HL-60 (cell line): Measurements from ENCODE around the gene DYNLT4.
A peak's percentile ranks its signal among the peaks of the same experiment; 100 is the strongest.

Experiments used
- CTCF ChIP-seq: IDR thresholded peaks from one replicate; pipeline ENCODE4 v1.5.1; 2011; ENCODE audit warnings: low read length, control low read depth, inconsistent platforms; ENCODE audit not compliant: insufficient read depth
- GABPA ChIP-seq: IDR thresholded peaks from 2 replicates; pipeline ENCODE4 v1.6.1; 2012; ENCODE audit warnings: low read depth
- POLR2AphosphoS5 ChIP-seq: IDR thresholded peaks from 2 replicates; pipeline ENCODE4 v1.6.1; 2012; ENCODE audit warnings: low read depth
- REST ChIP-seq: IDR thresholded peaks from 2 replicates; pipeline ENCODE4 v1.6.1; 2012; ENCODE audit warnings: low read depth; ENCODE audit not compliant: insufficient replicate concordance
- SPI1 ChIP-seq: IDR thresholded peaks from 2 replicates; pipeline ENCODE4 v1.6.1; 2012; ENCODE audit warnings: low read depth, mild to moderate bottlenecking, borderline replicate concordance

- peak; percentile 76 for TF ChIP-seq POLR2AphosphoS5
- no peak for TF ChIP-seq CTCF
- peak; percentile 49 for TF ChIP-seq REST
- TF ChIP-seq GABPA: peak; percentile 57
- TF ChIP-seq SPI1: peak; percentile 63
Measured at GRCh38 chr1:44808938-44809917, 2.1 kb upstream of the DYNLT4 start.
